Liver (tissue), 9 donors: ENCODE results near the gene ECSCR. TPM values are rescaled to one million over a fixed set of nuclear protein-coding genes. Genes with fewer than 3 reads are reported as not detected.

Experiments
- DNase-seq: peaks from one replicate; pipeline ENCODE4 v3.0.0-alpha.2; 2017; ENCODE audit warnings: low spot score
- H3K27ac ChIP-seq, 2 donors: one replicate each; pipeline ENCODE4 v1.7.0; 2013; ENCODE audit warnings: inconsistent platforms in 2 of 2, low read length in 2 of 2, control low read depth in 1 of 2, low read depth in 1 of 2, mild to moderate bottlenecking in 1 of 2
- H3K27me3 ChIP-seq, 4 donors: one replicate each; pipeline versions ENCODE4 v1.6.1 to v1.7.0; 2013; ENCODE audit warnings: low read length in 3 of 4, inconsistent platforms in 1 of 4, mild to moderate bottlenecking in 1 of 4, moderate library complexity in 1 of 4; ENCODE audit not compliant: control insufficient read depth in 4 of 4, insufficient read depth in 4 of 4
- H3K36me3 ChIP-seq, 4 donors: one replicate each; pipeline versions ENCODE4 v1.6.1 to v1.7.0; 2013; ENCODE audit warnings: low read length in 3 of 4, mild to moderate bottlenecking in 3 of 4, low read depth in 1 of 4, moderate library complexity in 1 of 4; ENCODE audit not compliant: control insufficient read depth in 4 of 4, insufficient read depth in 3 of 4
- H3K4me1 ChIP-seq, 4 donors: one replicate each; pipeline versions ENCODE4 v1.6.1 to v1.7.0; 2013; ENCODE audit warnings: low read length in 3 of 4, mild to moderate bottlenecking in 3 of 4, moderate library complexity in 1 of 4; ENCODE audit not compliant: control insufficient read depth in 4 of 4, insufficient read depth in 4 of 4
- H3K4me3 ChIP-seq, 3 donors: one replicate each; pipeline versions ENCODE4 v1.6.1 to v1.7.0; 2013; ENCODE audit warnings: low read length in 3 of 3, control low read depth in 1 of 3, low read depth in 1 of 3, mild to moderate bottlenecking in 1 of 3
- H3K9ac ChIP-seq, 2 donors: one replicate each; pipeline ENCODE4 v1.7.0; 2013; ENCODE audit warnings: low read length in 2 of 2, mild to moderate bottlenecking in 2 of 2, moderate library complexity in 2 of 2, control low read depth in 1 of 2, low read depth in 1 of 2
- H3K9me3 ChIP-seq, 4 donors: one replicate each; pipeline versions ENCODE4 v1.6.1 to v1.7.0; 2013; ENCODE audit warnings: low read length in 3 of 4; ENCODE audit not compliant: control insufficient read depth in 4 of 4
- EGR1 ChIP-seq, 2 donors: IDR thresholded peaks; 2 replicates each; pipeline ENCODE4 v1.6.1; 2016 to 2018; ENCODE audit warnings: antibody characterized with exemption in 2 of 2, low read depth in 2 of 2
- FOXA1 ChIP-seq: IDR thresholded peaks from 2 replicates; pipeline ENCODE4 v1.6.1; 2016; ENCODE audit warnings: antibody characterized with exemption
- FOXA2 ChIP-seq: IDR thresholded peaks from 2 replicates; pipeline ENCODE4 v1.6.1; 2016; ENCODE audit warnings: antibody characterized with exemption
- GABPA ChIP-seq, 2 donors: IDR thresholded peaks in 1 of 2; conservative IDR thresholded peaks in 1 of 2; 2 replicates each; pipeline ENCODE4 v1.6.1; 2016; ENCODE audit warnings: antibody characterized with exemption in 2 of 2, mild to moderate bottlenecking in 1 of 2, moderate library complexity in 1 of 2
- HNF4A ChIP-seq, 2 donors: conservative IDR thresholded peaks; 2 replicates each; pipeline ENCODE4 v1.6.1; 2016; ENCODE audit warnings: antibody characterized with exemption in 2 of 2, mild to moderate bottlenecking in 2 of 2
- HNF4G ChIP-seq: IDR thresholded peaks from 2 replicates; pipeline ENCODE4 v1.6.1; 2016; ENCODE audit warnings: antibody characterized with exemption
- JUND ChIP-seq, 2 donors: IDR thresholded peaks; 2 replicates each; pipeline ENCODE4 v1.6.1; 2016; ENCODE audit warnings: antibody characterized with exemption in 2 of 2
- NR2F2 ChIP-seq: IDR thresholded peaks from 2 replicates; pipeline ENCODE4 v1.6.1; 2016; ENCODE audit warnings: antibody characterized with exemption
- RAD21 ChIP-seq, 2 donors: IDR thresholded peaks; 2 replicates each; pipeline ENCODE4 v1.6.1; 2016; ENCODE audit warnings: antibody characterized with exemption in 2 of 2, mild to moderate bottlenecking in 2 of 2
- RXRA ChIP-seq, 2 donors: IDR thresholded peaks; 2 replicates each; pipeline ENCODE4 v1.6.1; 2017 to 2018; ENCODE audit warnings: antibody characterized with exemption in 2 of 2, mild to moderate bottlenecking in 1 of 2
- SP1 ChIP-seq: IDR thresholded peaks from 2 replicates; pipeline ENCODE4 v1.6.1; 2018; ENCODE audit warnings: antibody characterized with exemption, mild to moderate bottlenecking
- TAF1 ChIP-seq: conservative IDR thresholded peaks from 2 replicates; pipeline ENCODE4 v1.6.1; 2016; ENCODE audit warnings: antibody characterized with exemption, mild to moderate bottlenecking
- YY1 ChIP-seq: IDR thresholded peaks from 2 replicates; pipeline ENCODE4 v1.6.1; 2016; ENCODE audit warnings: antibody characterized with exemption, mild to moderate bottlenecking
- WGBS: extraction: QIAGEN DNeasy Blood & Tissue Kit; methylation state at CpG from one replicate; pipeline ENCODE4 v1.1.7; 2013; 5-methylcytosine and 5-hydroxymethylcytosine counted together
- polyA plus RNA-seq, 2 donors: library from polyadenylated mRNA; stranded (reverse) in 1 of 2; unstranded in 1 of 2; fragments of 200-250 nt in 1 of 2; fragments of >200 nt in 1 of 2; fragmentation: Nextera tagmentation in 1 of 2; extraction: Ambion mirVana in 1 of 2; gene quantifications; one replicate each; pipeline versions ENCODE4 v1.2.1 to v1.2.3, GENCODE V29; 2013 to 2015
- total RNA-seq, 2 donors: library from RNA; depleted of rRNA; stranded (reverse); fragments of >200 nt; gene quantifications; one replicate each; pipeline ENCODE4 v1.2.3, GENCODE V29; 2014
- TF ChIP-seq, protein P1 (sequence below): IDR thresholded peaks from 2 replicates; pipeline ENCODE4 v1.6.1; 2016; ENCODE audit warnings: antibody characterized with exemption
- TF ChIP-seq, protein P2 (sequence below): fragments of 150-350 bp; IDR thresholded peaks from 2 replicates; pipeline ENCODE4 v1.5.1; 2017; ENCODE audit warnings: improper control_type of control experiment, low read depth, low read length; ENCODE audit not compliant: missing input control
- TF ChIP-seq, protein P3 (sequence below): IDR thresholded peaks from 2 replicates; pipeline ENCODE4 v1.6.1; 2016; ENCODE audit warnings: antibody characterized with exemption, mild to moderate bottlenecking
- TF ChIP-seq, protein P4 (sequence below): IDR thresholded peaks from 2 replicates; pipeline ENCODE4 v1.6.1; 2016; ENCODE audit warnings: antibody characterized with exemption
- TF ChIP-seq, protein P5 (sequence below): IDR thresholded peaks from 2 replicates; pipeline ENCODE4 v1.6.1; 2016; ENCODE audit warnings: antibody characterized with exemption
- donor health status: healthy.
- donor health status: healthy.
- donor health status: healthy.
- donor health status: healthy.
- donor health status: healthy.

ECSCR gene
- total and polyA plus RNA-seq, 4 donors, result 3.2 to 4.9 (median 3.5) TPM

DNA sequence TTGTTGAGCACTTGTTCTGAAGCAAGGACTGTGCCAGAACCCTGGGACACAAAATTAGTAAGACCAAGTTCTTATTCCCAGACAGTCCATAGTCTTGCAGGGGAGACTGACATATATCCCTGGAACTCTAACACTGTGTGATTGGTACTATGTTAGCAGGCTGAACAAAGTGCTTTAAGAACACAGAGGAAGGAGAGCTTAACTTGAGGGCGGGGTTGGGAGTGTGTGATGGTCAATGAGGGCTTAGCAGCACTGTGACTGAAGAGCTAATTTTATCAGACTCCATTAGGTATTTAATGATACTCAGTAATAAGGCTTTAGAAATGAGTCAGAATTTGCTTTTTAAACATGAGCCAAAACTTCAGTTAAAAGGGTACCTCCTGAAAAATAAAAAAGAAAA, 43.8 kb downstream of the ECSCR start:
- Histone ChIP-seq H3K9me3 (no peaks in the 10 kb centered on the region), H3K4me1 (peaks cover 0 to 3% (median 0%) of the 10 kb centered on the region in 4 donors), H3K36me3 (no peaks in the 10 kb centered on the region), H3K9ac (no peak overlapping the region), H3K4me3 (no peak overlapping the region), H3K27me3 (no peaks in the 10 kb centered on the region), H3K27ac (no peak overlapping the region)
- no peak for DNase-seq
- no peak for TF ChIP-seq FOXA1
- TF ChIP-seq HNF4G, result no peak
- no peak for TF ChIP-seq JUND (IDR thresholded peaks at IDR 0.05)
- TF ChIP-seq, protein P1, sequence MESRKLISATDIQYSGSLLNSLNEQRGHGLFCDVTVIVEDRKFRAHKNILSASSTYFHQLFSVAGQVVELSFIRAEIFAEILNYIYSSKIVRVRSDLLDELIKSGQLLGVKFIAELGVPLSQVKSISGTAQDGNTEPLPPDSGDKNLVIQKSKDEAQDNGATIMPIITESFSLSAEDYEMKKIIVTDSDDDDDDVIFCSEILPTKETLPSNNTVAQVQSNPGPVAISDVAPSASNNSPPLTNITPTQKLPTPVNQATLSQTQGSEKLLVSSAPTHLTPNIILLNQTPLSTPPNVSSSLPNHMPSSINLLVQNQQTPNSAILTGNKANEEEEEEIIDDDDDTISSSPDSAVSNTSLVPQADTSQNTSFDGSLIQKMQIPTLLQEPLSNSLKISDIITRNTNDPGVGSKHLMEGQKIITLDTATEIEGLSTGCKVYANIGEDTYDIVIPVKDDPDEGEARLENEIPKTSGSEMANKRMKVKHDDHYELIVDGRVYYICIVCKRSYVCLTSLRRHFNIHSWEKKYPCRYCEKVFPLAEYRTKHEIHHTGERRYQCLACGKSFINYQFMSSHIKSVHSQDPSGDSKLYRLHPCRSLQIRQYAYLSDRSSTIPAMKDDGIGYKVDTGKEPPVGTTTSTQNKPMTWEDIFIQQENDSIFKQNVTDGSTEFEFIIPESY, result no peak
- no peak for TF ChIP-seq SP1
- TF ChIP-seq, protein P2, sequence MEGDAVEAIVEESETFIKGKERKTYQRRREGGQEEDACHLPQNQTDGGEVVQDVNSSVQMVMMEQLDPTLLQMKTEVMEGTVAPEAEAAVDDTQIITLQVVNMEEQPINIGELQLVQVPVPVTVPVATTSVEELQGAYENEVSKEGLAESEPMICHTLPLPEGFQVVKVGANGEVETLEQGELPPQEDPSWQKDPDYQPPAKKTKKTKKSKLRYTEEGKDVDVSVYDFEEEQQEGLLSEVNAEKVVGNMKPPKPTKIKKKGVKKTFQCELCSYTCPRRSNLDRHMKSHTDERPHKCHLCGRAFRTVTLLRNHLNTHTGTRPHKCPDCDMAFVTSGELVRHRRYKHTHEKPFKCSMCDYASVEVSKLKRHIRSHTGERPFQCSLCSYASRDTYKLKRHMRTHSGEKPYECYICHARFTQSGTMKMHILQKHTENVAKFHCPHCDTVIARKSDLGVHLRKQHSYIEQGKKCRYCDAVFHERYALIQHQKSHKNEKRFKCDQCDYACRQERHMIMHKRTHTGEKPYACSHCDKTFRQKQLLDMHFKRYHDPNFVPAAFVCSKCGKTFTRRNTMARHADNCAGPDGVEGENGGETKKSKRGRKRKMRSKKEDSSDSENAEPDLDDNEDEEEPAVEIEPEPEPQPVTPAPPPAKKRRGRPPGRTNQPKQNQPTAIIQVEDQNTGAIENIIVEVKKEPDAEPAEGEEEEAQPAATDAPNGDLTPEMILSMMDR, result no peak
- no peak for TF ChIP-seq HNF4A (conservative IDR thresholded peaks at IDR 0.05)
- no peak for TF ChIP-seq TAF1
- no peak for TF ChIP-seq FOXA2
- TF ChIP-seq, protein P3, sequence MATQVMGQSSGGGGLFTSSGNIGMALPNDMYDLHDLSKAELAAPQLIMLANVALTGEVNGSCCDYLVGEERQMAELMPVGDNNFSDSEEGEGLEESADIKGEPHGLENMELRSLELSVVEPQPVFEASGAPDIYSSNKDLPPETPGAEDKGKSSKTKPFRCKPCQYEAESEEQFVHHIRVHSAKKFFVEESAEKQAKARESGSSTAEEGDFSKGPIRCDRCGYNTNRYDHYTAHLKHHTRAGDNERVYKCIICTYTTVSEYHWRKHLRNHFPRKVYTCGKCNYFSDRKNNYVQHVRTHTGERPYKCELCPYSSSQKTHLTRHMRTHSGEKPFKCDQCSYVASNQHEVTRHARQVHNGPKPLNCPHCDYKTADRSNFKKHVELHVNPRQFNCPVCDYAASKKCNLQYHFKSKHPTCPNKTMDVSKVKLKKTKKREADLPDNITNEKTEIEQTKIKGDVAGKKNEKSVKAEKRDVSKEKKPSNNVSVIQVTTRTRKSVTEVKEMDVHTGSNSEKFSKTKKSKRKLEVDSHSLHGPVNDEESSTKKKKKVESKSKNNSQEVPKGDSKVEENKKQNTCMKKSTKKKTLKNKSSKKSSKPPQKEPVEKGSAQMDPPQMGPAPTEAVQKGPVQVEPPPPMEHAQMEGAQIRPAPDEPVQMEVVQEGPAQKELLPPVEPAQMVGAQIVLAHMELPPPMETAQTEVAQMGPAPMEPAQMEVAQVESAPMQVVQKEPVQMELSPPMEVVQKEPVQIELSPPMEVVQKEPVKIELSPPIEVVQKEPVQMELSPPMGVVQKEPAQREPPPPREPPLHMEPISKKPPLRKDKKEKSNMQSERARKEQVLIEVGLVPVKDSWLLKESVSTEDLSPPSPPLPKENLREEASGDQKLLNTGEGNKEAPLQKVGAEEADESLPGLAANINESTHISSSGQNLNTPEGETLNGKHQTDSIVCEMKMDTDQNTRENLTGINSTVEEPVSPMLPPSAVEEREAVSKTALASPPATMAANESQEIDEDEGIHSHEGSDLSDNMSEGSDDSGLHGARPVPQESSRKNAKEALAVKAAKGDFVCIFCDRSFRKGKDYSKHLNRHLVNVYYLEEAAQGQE, result no peak
- TF ChIP-seq, protein P4, sequence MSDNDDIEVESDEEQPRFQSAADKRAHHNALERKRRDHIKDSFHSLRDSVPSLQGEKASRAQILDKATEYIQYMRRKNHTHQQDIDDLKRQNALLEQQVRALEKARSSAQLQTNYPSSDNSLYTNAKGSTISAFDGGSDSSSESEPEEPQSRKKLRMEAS, result no peak
- no peak for TF ChIP-seq RXRA (IDR thresholded peaks at IDR 0.05)
- TF ChIP-seq, protein P5, sequence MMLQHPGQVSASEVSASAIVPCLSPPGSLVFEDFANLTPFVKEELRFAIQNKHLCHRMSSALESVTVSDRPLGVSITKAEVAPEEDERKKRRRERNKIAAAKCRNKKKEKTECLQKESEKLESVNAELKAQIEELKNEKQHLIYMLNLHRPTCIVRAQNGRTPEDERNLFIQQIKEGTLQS, result no peak
- no peak for TF ChIP-seq NR2F2
- no peak for TF ChIP-seq EGR1 (IDR thresholded peaks at IDR 0.05; ENCODE audit: low read depth in 2 of 2)
- TF ChIP-seq GABPA (IDR thresholded peaks at IDR 0.05 in 1 of 2, conservative IDR thresholded peaks at IDR 0.05 in 1 of 2), result no peak
- no peak for TF ChIP-seq RAD21 (IDR thresholded peaks at IDR 0.05)
- no peak for TF ChIP-seq YY1
- 88% methylated on average over 1 of the region's 1 CpG for WGBS
